Measurements from ENCODE around the gene LRRC28.

Gene LRRC28

GRCh38 chr15:99361545-99362185 is 110.4 kb downstream of the LRRC28 start:
- TF ChIP-seq CTCF (IDR thresholded peaks at IDR 0.05; ENCODE audit: low read length, missing control alignments), result peak; percentile 50
- peak; percentile 39 for DNase-seq (ENCODE audit: low read depth)
- no peak overlapping the region for H3K4me3 ChIP-seq (replicated peaks; ENCODE audit: low read depth, low read length)

GRCh38 chr15:99365242-99365641 is 114.0 kb downstream of the LRRC28 start:
- no peak for TF ChIP-seq CTCF (IDR thresholded peaks at IDR 0.05; ENCODE audit: low read length, missing control alignments)
- DNase-seq (ENCODE audit: low read depth), result no peak
- H3K4me3 ChIP-seq (replicated peaks; ENCODE audit: low read depth, low read length), result no peak overlapping the region

- TF ChIP-seq CTCF (IDR thresholded peaks at IDR 0.05; ENCODE audit: low read length, missing control alignments), result no peak
Measured at GRCh38 chr15:99366013-99366412, 114.7 kb downstream of the LRRC28 start.

GRCh38 chr15:99368743-99369142 is 117.5 kb downstream of the LRRC28 start:
- no peak overlapping the region for H3K4me3 ChIP-seq (replicated peaks; ENCODE audit: low read depth, low read length)
- no peak for TF ChIP-seq CTCF (IDR thresholded peaks at IDR 0.05; ENCODE audit: low read length, missing control alignments)
- DNase-seq (ENCODE audit: low read depth), result no peak

More at GRCh38 chr15:99366013-99366412, 114.7 kb downstream of the LRRC28 start:
- no peak for DNase-seq (ENCODE audit: low read depth)
- H3K4me3 ChIP-seq (replicated peaks; ENCODE audit: low read depth, low read length), result no peak overlapping the region

- DNase-seq (ENCODE audit: low read depth), result no peak
- no peak overlapping the region for H3K4me3 ChIP-seq (replicated peaks; ENCODE audit: low read depth, low read length)
- TF ChIP-seq CTCF (IDR thresholded peaks at IDR 0.05; ENCODE audit: low read length, missing control alignments), result no peak
Measured at GRCh38 chr15:99369196-99369595, 117.9 kb downstream of the LRRC28 start.

- no peak overlapping the region for H3K4me3 ChIP-seq (replicated peaks; ENCODE audit: low read depth, low read length)
- DNase-seq (ENCODE audit: low read depth), result peak; percentile 73
- TF ChIP-seq CTCF (IDR thresholded peaks at IDR 0.05; ENCODE audit: low read length, missing control alignments), result peak; percentile 3
Measured at GRCh38 chr15:99371180-99372103, 120.2 kb downstream of the LRRC28 start.
